Neural cell (in vitro differentiated cells): ENCODE results near the gene SLC4A8. TPM values are rescaled to one million over a fixed set of nuclear protein-coding genes. Genes with fewer than 3 reads are reported as not detected.

Source experiments
- H2AFZ ChIP-seq: fragments of 200-600, 300-800 bp; sonication (generic), shearing (Covaris generic); 2 replicates; pipeline ENCODE4 v1.6.0; 2014; ENCODE audit warnings: low read depth, mild to moderate bottlenecking, antibody characterized with exemption, low read length, moderate library complexity
- H3F3A ChIP-seq: fragments of 200-600 bp; shearing (Covaris generic); 2 replicates; pipeline ENCODE4 v1.6.1; 2016; ENCODE audit warnings: mild to moderate bottlenecking, moderate library complexity, mixed read lengths, antibody characterized with exemption, low read length; ENCODE audit not compliant: insufficient read depth, poor library complexity, severe bottlenecking
- H3K27ac ChIP-seq: fragments of 200-600, 300-800 bp; sonication (generic), shearing (Covaris generic); 2 replicates; pipeline ENCODE4 v1.5.1; 2014; ENCODE audit warnings: mild to moderate bottlenecking, low read length, moderate library complexity
- H3K27me3 ChIP-seq: fragments of 300-800, 200-600 bp; sonication (generic), shearing (Covaris generic); 2 replicates; pipeline ENCODE4 v1.6.0; 2014; ENCODE audit warnings: mild to moderate bottlenecking, low read depth, low read length, moderate library complexity; ENCODE audit not compliant: insufficient read depth
- H3K36me3 ChIP-seq: fragments of 300-800, 200-600 bp; sonication (generic), shearing (Covaris generic); 2 replicates; pipeline ENCODE4 v1.5.1; 2014; ENCODE audit warnings: mild to moderate bottlenecking, antibody characterized with exemption, low read length, moderate library complexity; ENCODE audit not compliant: insufficient read depth
- H3K4me2 ChIP-seq: fragments of 300-800, 200-600 bp; sonication (generic), shearing (Covaris generic); 2 replicates; pipeline ENCODE4 v1.6.0; 2014; ENCODE audit warnings: mild to moderate bottlenecking, low read length
- H3K4me3 ChIP-seq: fragments of 300-800, 200-600 bp; sonication (generic), shearing (Covaris generic); 2 replicates; pipeline ENCODE4 v1.5.1; 2014; ENCODE audit warnings: mild to moderate bottlenecking, low read length, moderate library complexity
- H3K79me2 ChIP-seq: fragments of 200-600 bp; shearing (Covaris generic); replicated peaks from 2 replicates; pipeline ENCODE4 v1.6.0; 2014; ENCODE audit warnings: mild to moderate bottlenecking, low read length, moderate library complexity; ENCODE audit not compliant: insufficient read depth
- H3K9ac ChIP-seq: fragments of 300-800, 200-600 bp; sonication (generic), shearing (Covaris generic); 2 replicates; pipeline ENCODE4 v1.6.1; 2016; ENCODE audit warnings: mild to moderate bottlenecking, low read length, mixed read lengths
- H3K9me2 ChIP-seq: fragments of 200-600 bp; shearing (Covaris generic); 2 replicates; pipeline ENCODE4 v1.6.1; 2016; ENCODE audit warnings: mild to moderate bottlenecking, low read length, mixed read lengths; ENCODE audit not compliant: insufficient read depth
- H3K9me3 ChIP-seq: fragments of 200-600, 300-800 bp; sonication (generic), shearing (Covaris generic); 2 replicates; pipeline ENCODE4 v1.6.1; 2016; ENCODE audit warnings: mild to moderate bottlenecking, mixed run types, low read length, moderate library complexity, mixed read lengths
- H4K20me1 ChIP-seq: fragments of 200-600 bp; shearing (Covaris generic); 2 replicates; pipeline ENCODE4 v1.6.1; 2016; ENCODE audit warnings: mild to moderate bottlenecking, mixed run types; ENCODE audit not compliant: insufficient read depth
- EP300 ChIP-seq: fragments of 450-650 bp; conservative IDR thresholded peaks from 2 replicates; pipeline ENCODE4 v1.6.1; 2014; ENCODE audit warnings: antibody characterized with exemption, mild to moderate bottlenecking, moderate library complexity; ENCODE audit not compliant: poor library complexity, severe bottlenecking
- EZH2 ChIP-seq: fragments of 200-600, 300-800 bp; shearing (Covaris generic), sonication (generic); IDR thresholded peaks from 2 replicates; pipeline ENCODE4 v1.6.1; 2014; ENCODE audit warnings: antibody characterized with exemption, low read length, borderline replicate concordance, mild to moderate bottlenecking; ENCODE audit not compliant: insufficient read depth, poor library complexity, severe bottlenecking
- MXI1 ChIP-seq: fragments of 450-650 bp; conservative IDR thresholded peaks from 2 replicates; pipeline ENCODE4 v1.6.1; 2014; ENCODE audit warnings: antibody characterized with exemption, mild to moderate bottlenecking; ENCODE audit not compliant: poor library complexity, severe bottlenecking
- POLR2AphosphoS5 ChIP-seq: IDR thresholded peaks from 2 replicates; pipeline ENCODE4 v1.6.1; 2012
- RAD21 ChIP-seq: fragments of 450-650 bp; conservative IDR thresholded peaks from 2 replicates; pipeline ENCODE4 v1.6.1; 2014; ENCODE audit warnings: antibody characterized with exemption, mild to moderate bottlenecking, moderate library complexity
- SMC3 ChIP-seq: fragments of 450-650 bp; conservative IDR thresholded peaks from 2 replicates; pipeline ENCODE4 v1.6.1; 2014; ENCODE audit warnings: antibody characterized with exemption, mild to moderate bottlenecking, moderate library complexity; ENCODE audit not compliant: poor library complexity
- TAF1 ChIP-seq: IDR thresholded peaks from 2 replicates; pipeline ENCODE4 v1.6.1; 2012; ENCODE audit warnings: low read depth
- polyA plus RNA-seq: library from polyadenylated mRNA; depleted of rRNA; stranded (reverse); fragments of >200 nt; gene quantifications from 2 replicates; pipeline ENCODE4 v1.2.3, GENCODE V29; 2014
- TF ChIP-seq, protein P1 (sequence below): fragments of 450-650 bp; IDR thresholded peaks from 2 replicates; pipeline ENCODE4 v1.5.1; 2014; ENCODE audit warnings: antibody characterized with exemption, mild to moderate bottlenecking, moderate library complexity; ENCODE audit not compliant: poor library complexity, severe bottlenecking
- TF ChIP-seq, protein P2 (sequence below): IDR thresholded peaks from 2 replicates; pipeline ENCODE4 v1.6.1; 2012; ENCODE audit warnings: borderline replicate concordance

The SLC4A8 gene
- polyA plus RNA-seq, 1 donor from 2014 or later = 37.8 TPM

- Histone ChIP-seq H3K27ac (no peak overlapping the region), H3K4me3 (no peak overlapping the region), H3K36me3 (peaks cover 17% of the 10 kb centered on the region), H3K9me3 (no peaks in the 10 kb centered on the region), H2AFZ (no peak overlapping the region), H4K20me1 (no peaks in the 10 kb centered on the region), H3K4me2 (no peak overlapping the region), H3K27me3 (no peaks in the 10 kb centered on the region), H3K9ac (no peak overlapping the region), H3K79me2 (no peaks in the 10 kb centered on the region), H3K9me2 (no peaks in the 10 kb centered on the region), H3F3A (no peaks in the 10 kb centered on the region)
- TF ChIP-seq TAF1 (no peak), EP300 (no peak), SMC3 (no peak), MXI1 (no peak), POLR2AphosphoS5 (no peak), RAD21 (no peak), EZH2 (no peak)
- TF ChIP-seq, protein P1, sequence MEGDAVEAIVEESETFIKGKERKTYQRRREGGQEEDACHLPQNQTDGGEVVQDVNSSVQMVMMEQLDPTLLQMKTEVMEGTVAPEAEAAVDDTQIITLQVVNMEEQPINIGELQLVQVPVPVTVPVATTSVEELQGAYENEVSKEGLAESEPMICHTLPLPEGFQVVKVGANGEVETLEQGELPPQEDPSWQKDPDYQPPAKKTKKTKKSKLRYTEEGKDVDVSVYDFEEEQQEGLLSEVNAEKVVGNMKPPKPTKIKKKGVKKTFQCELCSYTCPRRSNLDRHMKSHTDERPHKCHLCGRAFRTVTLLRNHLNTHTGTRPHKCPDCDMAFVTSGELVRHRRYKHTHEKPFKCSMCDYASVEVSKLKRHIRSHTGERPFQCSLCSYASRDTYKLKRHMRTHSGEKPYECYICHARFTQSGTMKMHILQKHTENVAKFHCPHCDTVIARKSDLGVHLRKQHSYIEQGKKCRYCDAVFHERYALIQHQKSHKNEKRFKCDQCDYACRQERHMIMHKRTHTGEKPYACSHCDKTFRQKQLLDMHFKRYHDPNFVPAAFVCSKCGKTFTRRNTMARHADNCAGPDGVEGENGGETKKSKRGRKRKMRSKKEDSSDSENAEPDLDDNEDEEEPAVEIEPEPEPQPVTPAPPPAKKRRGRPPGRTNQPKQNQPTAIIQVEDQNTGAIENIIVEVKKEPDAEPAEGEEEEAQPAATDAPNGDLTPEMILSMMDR = no peak
- TF ChIP-seq, protein P2, sequence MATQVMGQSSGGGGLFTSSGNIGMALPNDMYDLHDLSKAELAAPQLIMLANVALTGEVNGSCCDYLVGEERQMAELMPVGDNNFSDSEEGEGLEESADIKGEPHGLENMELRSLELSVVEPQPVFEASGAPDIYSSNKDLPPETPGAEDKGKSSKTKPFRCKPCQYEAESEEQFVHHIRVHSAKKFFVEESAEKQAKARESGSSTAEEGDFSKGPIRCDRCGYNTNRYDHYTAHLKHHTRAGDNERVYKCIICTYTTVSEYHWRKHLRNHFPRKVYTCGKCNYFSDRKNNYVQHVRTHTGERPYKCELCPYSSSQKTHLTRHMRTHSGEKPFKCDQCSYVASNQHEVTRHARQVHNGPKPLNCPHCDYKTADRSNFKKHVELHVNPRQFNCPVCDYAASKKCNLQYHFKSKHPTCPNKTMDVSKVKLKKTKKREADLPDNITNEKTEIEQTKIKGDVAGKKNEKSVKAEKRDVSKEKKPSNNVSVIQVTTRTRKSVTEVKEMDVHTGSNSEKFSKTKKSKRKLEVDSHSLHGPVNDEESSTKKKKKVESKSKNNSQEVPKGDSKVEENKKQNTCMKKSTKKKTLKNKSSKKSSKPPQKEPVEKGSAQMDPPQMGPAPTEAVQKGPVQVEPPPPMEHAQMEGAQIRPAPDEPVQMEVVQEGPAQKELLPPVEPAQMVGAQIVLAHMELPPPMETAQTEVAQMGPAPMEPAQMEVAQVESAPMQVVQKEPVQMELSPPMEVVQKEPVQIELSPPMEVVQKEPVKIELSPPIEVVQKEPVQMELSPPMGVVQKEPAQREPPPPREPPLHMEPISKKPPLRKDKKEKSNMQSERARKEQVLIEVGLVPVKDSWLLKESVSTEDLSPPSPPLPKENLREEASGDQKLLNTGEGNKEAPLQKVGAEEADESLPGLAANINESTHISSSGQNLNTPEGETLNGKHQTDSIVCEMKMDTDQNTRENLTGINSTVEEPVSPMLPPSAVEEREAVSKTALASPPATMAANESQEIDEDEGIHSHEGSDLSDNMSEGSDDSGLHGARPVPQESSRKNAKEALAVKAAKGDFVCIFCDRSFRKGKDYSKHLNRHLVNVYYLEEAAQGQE = no peak
Observed at GRCh38 chr12:51471111-51471864, 46.7 kb downstream of the SLC4A8 start.

DNA sequence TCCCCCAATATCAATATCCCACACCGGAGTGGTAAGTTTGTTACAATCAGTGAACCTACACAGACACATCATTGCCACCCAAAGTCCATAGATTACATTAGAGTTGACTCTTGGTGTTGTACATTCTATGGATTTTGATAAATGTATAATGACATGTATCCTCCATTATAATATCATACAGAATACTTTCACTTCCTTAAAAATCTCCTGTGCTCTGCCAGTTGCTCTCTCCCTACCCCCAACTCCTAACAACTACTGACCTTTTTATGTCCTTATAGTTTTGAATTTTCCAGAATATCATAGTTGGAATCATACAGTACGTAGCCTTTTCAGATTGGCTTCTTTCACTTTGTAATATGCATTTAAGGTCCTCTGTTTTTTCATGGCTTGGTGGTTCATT, 48.4 kb downstream of the SLC4A8 start:
- Histone ChIP-seq H3K9ac (no peak overlapping the region), H3K9me3 (no peaks in the 10 kb centered on the region), H3K27me3 (no peaks in the 10 kb centered on the region), H3K79me2 (no peaks in the 10 kb centered on the region), H3K4me2 (no peak overlapping the region), H3K9me2 (no peaks in the 10 kb centered on the region), H4K20me1 (no peaks in the 10 kb centered on the region), H3K36me3 (peaks cover 17% of the 10 kb centered on the region), H3K4me3 (no peak overlapping the region), H2AFZ (no peak overlapping the region), H3F3A (no peaks in the 10 kb centered on the region), H3K27ac (no peak overlapping the region)
- TF ChIP-seq POLR2AphosphoS5 = no peak
- TF ChIP-seq, protein P2 = no peak
- no peak for TF ChIP-seq TAF1
- TF ChIP-seq MXI1 = no peak
- no peak for TF ChIP-seq EP300
- TF ChIP-seq, protein P1 = no peak
- TF ChIP-seq EZH2 = no peak
- no peak for TF ChIP-seq SMC3
- no peak for TF ChIP-seq RAD21
